HG02588 (cell line): ENCODE results near the gene CHIT1.
"Not testable (repeated sequence)": the region's sequence is repeated elsewhere in the genome, so short reads cannot be mapped to it uniquely, and the experiment has no call there.

ENCODE experiments used
- ATAC-seq: cut with Tn5 transposase; IDR thresholded peaks from one replicate; pipeline ENCODE4 v1.9.1; 2021; ENCODE audit warnings: mild to moderate bottlenecking, moderate library complexity; ENCODE audit not compliant: unreplicated experiment

Gene CHIT1

GRCh38 chr1:203266140-203266539 lies 36.7 kb upstream of the CHIT1 start:
- not testable (repeated sequence) for ATAC-seq

DNA sequence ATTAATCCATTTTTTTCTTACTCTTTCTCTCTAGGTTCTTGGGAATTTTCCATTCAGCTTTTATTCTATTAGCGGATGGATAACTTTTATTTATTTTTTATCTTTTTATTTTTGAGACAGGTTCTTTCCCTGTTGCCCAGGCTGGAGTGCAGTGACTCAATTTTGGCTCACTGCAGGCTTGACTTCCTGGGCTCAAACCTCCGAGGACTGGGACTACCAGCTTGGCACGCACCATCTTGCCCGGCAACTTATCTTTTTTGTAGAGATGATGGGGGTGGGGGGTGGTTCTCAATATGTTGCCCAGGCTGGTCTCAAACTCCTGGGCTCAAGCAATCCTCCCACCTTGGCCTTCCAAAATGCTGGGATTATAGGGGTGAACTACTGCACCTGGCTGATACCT lies 36.1 kb upstream of the CHIT1 start:
- no peak for ATAC-seq

DNA sequence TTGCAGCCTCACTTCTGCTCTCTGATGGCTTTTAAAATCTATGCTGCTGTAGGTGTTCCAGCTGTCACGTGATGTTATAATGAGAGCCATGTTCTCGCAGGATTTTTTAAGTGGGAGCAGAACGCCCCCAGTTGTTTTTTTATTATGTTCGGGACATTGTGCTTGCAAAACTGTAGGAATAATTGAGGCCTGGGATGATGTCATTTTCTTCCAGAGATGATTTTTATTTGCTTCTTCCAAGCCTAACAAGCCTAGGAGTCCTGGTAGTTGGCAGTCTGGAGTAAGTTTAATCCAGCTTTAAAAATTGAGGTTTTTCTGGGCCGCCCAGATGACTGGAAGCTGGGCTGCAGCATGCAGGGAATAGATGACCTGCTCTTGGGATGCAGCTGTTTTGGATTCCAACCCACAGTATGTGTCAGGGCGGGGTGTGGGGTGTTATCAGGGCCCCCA lies 34.6 kb upstream of the CHIT1 start:
- no peak for ATAC-seq

GRCh38 chr1:203263496-203263895 lies 34.0 kb upstream of the CHIT1 start:
- no peak for ATAC-seq

GRCh38 chr1:203256636-203257035 lies 27.2 kb upstream of the CHIT1 start:
- not testable (repeated sequence) for ATAC-seq

- not testable (repeated sequence) for ATAC-seq
Observed at GRCh38 chr1:203254782-203255181, 25.3 kb upstream of the CHIT1 start.

- no peak for ATAC-seq
Observed at GRCh38 chr1:203252678-203253077, 23.2 kb upstream of the CHIT1 start.

- no peak for ATAC-seq
Observed at GRCh38 chr1:203251466-203251865, 22.0 kb upstream of the CHIT1 start.

GRCh38 chr1:203250911-203251310 lies 21.4 kb upstream of the CHIT1 start:
- ATAC-seq: no peak

- ATAC-seq: no peak
Observed at GRCh38 chr1:203244776-203245175, 15.3 kb upstream of the CHIT1 start.

DNA sequence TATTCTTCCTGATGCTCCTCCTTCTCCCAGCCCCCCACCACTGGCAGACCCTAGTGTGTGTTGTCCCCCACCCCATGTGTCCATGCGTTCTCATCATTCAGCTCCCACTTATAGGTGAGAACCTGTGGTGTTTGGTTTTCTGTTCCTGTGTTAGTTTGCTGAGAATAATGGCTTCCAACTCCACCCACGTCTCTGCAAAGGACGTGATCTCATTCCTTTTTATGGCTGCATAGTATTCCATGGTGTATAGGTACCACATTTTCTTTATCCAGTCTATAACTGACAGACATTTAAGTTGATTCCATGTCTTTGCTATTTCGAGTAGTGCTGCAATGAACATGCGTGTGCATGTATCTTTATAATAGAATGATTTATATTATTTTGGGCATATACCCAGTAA lies 12.2 kb upstream of the CHIT1 start:
- not testable (repeated sequence) for ATAC-seq

- no peak for ATAC-seq
Observed at GRCh38 chr1:203239526-203240305, 10.2 kb upstream of the CHIT1 start.

DNA sequence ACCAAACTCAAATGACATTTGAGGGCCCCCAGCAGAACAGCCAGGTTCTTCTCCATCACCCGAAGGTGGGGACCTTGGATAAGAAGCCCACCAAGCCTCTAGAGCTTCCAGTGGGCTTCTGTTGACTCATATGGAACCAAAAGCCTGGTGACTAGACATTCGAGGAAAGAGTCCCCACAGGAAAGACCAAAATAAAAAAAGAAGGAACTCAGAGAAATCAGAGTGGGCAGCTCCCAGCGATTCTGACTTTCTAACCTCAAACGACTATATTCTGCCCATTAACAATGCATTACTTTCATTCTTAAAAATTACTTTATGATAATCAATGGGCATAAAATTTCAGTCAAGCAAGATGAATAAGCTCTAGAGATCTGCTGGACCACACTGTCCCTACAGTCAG lies 9.6 kb upstream of the CHIT1 start:
- no peak for ATAC-seq

DNA sequence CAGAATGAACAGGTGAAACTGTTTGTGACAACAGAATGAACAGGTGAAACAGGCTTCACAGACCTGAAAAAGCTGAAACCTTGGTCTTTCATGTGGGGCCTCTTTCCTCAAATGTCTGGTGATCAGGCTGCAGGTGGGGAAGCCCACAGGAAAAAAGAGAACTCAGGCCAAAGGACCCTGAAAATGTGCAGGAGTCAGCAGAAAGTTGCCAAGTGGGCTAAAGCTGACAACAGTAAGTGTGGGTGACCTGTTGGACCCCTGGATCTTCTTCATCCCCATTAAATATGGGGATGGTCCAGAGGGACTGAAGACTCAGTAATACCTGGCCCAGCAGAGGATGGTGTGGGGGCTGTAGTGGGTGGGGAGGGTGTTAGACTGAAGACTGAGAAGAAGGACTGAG lies 9.1 kb upstream of the CHIT1 start:
- ATAC-seq: no peak

DNA sequence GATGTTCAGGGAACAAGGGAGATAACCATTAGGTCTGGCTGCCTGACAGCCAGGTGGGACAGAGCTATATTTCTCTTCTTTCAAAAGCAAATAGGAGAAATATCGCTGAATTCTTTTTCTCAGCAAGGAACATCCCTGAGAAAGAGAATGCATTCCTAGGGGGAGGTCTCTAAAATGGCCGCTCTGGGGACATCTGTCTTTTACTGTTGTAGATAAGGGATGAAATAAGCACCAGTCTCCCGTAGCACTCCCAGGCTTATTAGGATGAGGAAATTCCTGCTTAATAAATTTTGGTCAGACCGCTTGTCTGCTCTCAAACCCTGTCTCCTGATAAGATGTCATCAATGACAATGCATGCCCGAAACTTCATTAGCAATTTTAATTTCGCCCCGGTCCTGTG lies 5.4 kb upstream of the CHIT1 start:
- not testable (repeated sequence) for ATAC-seq

GRCh38 chr1:203228670-203229069 lies 803 bp downstream of the CHIT1 start:
- no peak for ATAC-seq

- no peak for ATAC-seq
Observed at GRCh38 chr1:203227371-203228083, 1.9 kb downstream of the CHIT1 start.

- no peak for ATAC-seq
Observed at GRCh38 chr1:203225071-203225470, 4.4 kb downstream of the CHIT1 start.

DNA sequence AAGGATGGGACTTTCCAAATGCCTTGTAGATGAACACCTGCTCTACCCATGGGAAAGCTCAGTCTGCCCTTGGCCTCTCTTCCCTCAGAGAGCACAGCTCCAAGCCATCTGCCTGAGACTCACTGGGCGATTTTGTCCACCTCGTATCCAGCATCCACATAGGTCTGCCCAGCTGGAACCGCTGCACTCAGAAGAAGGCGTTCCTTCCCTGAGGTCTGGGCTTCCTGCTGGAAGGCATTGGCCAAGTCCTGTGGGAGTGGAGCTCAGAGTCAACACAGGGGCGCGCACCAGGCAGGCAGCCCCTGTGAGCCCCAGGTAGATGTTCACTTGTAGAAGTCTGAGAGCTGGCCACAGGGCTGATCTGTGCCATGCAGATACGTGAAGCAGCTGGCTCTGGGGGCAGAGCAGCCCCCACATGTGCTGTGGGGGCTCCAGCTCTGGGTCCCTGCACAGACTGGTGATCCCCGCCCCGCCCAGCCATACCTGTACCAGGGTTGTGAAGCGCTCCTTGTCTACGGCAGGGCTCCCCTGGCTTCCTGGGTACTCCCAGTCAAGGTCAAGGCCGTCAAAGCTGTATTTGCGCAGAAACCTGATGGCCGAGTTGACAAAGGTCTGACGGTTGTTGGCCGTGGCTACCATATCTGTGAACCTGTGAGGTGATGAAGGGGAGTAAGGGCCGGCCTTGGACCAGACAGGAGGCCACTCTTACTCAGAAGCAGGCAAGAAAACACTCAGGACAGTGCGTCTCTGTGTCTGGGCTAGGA lies 6.3 kb downstream of the CHIT1 start:
- no peak for ATAC-seq

- no peak for ATAC-seq
Observed at GRCh38 chr1:203219934-203220333, 9.5 kb downstream of the CHIT1 start.

DNA sequence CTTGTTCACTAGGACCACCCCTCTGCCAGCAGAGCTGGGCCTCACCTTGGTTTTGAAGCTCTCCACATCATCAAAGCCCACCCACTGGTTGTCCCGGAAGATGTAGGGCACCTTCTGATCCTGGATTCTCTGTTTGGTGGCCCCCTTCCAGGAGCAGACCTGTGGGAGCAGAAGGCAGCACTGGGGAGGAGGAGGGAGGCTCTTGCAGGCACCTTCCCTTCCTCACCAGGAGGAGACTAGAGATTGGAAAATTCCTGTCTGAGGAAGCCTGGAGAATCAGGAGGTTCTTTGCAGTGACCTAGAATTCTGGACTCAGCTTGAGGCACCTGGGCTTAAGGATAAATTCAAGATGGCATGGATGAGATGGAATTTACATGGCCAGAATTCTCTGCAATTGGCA lies 10.3 kb downstream of the CHIT1 start:
- no peak for ATAC-seq

DNA sequence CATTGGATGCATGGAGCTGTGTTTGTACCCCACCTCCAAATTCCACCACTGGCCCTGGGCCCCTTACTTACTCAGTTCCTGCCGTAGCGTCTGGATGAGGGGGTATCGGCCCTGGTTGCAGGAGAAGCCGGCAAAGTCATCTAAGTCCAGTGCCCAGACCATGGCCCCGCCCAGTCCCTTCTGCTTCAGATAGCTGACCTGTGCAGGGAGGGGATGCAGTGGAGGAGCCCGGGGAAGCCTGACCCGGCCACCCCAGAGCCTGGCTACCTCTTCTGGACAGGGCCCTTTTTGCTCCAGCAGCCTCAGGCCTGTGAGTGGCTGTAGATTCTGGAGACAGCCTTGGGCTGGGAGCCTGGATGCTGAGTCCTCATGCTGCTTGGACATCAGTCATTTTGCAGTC lies 11.8 kb downstream of the CHIT1 start:
- ATAC-seq: no peak
